Activated CD8-positive, alpha-beta memory T cell treated with anti-CD3 and anti-CD28 coated beads for 4 hours (primary cell): Measurements from ENCODE around the gene MYOM3.
"Not testable (repeated sequence)": the region's sequence is repeated elsewhere in the genome, so short reads cannot be mapped to it uniquely, and the experiment has no call there.

Experiments
- DNase-seq, 2 donors: peaks; one replicate each; pipeline ENCODE4 v3.0.0-alpha.2; 2020; ENCODE audit warnings: low read depth in 2 of 2

Gene MYOM3

GRCh38 chr1:24030976-24031516, 80.9 kb downstream of the MYOM3 start:
- DNase-seq: not testable (repeated sequence)

GRCh38 chr1:24027838-24028468, 84.0 kb downstream of the MYOM3 start:
- no peak for DNase-seq

GRCh38 chr1:24022581-24023361, 89.2 kb downstream of the MYOM3 start:
- no peak for DNase-seq

GRCh38 chr1:24021403-24022266, 90.3 kb downstream of the MYOM3 start:
- DNase-seq: no peak

GRCh38 chr1:24020470-24020869, 91.5 kb downstream of the MYOM3 start:
- no peak for DNase-seq

GRCh38 chr1:24020025-24020424, 91.9 kb downstream of the MYOM3 start:
- DNase-seq: no peak

GRCh38 chr1:24018611-24019580, 93.0 kb downstream of the MYOM3 start:
- no peak for DNase-seq

- no peak for DNase-seq
Measured at GRCh38 chr1:24015221-24016210, 96.4 kb downstream of the MYOM3 start.

- DNase-seq: not testable (repeated sequence)
Measured at GRCh38 chr1:24012878-24013277, 99.1 kb downstream of the MYOM3 start.

GRCh38 chr1:24010650-24011049, 101.3 kb downstream of the MYOM3 start:
- DNase-seq: no peak

- no peak for DNase-seq
Measured at GRCh38 chr1:24009406-24009805, 102.5 kb downstream of the MYOM3 start.

GRCh38 chr1:24008574-24009184, 103.3 kb downstream of the MYOM3 start:
- not testable (repeated sequence) for DNase-seq

GRCh38 chr1:24007079-24007478, 104.9 kb downstream of the MYOM3 start:
- DNase-seq: no peak
